GM21526 (cell line): ENCODE results near the gene RAP2B.

Experiments
- ATAC-seq: cut with Tn5 transposase; IDR thresholded peaks from one replicate; pipeline ENCODE4 v1.9.1; 2021; ENCODE audit warnings: moderate library complexity; ENCODE audit not compliant: unreplicated experiment, low FRiP score

RAP2B gene

DNA sequence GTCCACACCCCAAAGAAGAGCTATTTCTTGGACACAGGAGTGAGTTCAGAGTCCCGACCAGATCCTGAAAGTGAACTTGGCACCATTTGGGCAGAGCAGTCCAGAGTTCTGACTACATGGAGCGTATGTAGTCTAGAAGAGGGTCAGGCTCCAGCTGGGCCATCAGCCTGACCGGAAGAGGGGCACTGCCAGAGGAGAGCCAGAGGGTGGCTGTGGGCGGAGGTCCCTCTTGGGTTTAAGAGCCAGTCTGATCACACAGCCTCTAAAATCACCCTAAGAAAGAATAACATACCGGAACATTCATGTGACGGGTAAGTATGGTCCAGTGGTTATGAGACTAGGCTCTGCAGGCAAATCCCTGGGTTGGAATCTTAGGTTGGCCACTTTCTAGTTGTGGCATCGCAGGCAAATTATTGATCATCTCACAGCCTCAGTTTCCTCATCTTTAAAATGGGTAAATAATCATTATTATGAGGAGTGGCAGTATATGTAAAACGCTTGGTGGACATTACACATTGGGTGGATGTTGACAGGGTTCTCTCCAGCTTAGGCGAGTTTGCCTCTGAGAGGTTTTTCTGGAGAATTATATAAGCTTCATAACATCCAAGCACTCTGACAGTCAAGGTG lies 2.1 kb upstream of the RAP2B start:
- no peak for ATAC-seq

DNA sequence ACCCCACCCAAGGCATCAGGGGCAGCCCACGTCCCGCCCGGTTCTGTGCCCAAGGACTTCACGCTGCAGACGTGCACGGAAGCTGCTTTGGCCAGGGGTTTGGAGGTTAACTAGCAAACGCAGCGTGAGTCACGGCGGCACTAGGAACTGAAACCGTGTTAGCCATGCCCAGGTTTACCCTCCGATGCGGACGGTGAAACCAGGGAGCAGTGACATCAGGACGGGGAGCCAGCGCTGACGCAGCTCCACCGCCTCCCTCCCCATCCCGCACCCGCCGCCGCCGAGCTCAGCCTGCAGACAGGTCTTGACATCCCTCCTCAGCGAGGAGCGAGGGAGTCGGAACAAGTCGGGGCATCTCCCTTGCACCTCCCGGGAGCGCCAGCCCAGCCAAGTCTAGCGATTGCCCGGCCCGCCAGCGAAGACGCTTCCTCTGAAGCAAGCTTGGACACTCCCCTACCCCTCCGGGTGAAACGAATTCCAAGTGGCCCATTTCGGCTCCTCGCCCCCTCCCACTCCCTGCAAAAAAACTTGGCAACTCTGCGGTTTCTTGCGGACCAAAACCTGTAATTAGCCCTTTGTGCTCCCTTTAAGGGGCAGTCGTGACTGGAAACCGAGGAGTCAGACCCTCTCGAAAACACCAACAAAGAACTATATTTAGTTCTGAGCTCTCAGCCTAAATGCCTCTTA lies 1.4 kb upstream of the RAP2B start:
- peak; percentile 30 for ATAC-seq

DNA sequence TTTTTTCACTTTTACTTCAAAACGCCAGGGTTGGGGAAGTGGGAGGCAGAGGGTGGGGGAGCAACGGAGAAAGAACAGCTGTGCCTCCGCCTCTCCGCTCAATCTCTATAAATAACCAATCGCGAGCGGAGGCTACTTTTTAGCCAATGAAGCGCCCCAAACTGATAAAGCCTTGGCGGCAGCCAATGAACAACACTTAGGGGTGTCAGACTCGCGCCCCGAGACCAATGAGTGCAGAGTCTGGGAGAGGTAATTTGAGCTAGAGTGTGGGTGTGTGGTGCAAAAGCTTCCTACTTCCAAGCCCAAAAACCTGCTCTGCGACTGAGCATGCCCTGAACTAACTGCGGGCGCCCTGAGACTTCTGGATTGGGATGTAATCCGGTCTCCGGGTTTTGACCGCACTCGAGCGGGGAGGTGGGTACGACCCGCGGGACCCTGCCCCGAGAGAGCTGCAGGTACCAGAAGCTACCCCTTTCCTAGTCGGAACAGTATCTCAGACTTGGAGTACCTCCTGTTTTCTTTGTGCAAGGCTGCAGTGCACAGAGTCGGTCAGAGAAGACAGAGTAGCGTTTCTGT lies 800 bp upstream of the RAP2B start:
- ATAC-seq: peak; percentile 82

DNA sequence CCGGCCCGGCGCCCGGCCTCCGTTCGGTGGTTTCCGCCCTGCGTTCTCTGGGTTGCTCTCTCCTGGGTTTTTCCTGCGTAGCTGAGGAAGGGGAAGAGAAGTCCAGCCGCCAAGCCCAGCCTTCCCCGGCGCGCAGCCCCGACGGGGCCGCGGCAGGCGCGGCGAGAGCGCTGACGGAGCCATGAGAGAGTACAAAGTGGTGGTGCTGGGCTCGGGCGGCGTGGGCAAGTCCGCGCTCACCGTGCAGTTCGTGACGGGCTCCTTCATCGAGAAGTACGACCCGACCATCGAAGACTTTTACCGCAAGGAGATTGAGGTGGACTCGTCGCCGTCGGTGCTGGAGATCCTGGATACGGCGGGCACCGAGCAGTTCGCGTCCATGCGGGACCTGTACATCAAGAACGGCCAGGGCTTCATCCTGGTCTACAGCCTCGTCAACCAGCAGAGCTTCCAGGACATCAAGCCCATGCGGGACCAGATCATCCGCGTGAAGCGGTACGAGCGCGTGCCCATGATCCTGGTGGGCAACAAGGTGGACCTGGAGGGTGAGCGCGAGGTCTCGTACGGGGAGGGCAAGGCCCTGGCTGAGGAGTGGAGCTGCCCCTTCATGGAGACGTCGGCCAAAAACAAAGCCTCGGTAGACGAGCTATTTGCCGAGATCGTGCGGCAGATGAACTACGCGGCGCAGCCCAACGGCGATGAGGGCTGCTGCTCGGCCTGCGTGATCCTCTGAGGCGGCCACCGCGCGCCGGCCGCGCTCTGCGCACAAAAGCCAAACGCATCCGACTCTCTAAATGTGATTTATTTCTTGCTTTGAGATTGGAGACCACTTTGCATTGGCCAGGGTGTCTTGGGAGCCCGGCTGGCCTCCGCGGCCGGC lies 727 bp downstream of the RAP2B start:
- ATAC-seq: peak; percentile 6

DNA sequence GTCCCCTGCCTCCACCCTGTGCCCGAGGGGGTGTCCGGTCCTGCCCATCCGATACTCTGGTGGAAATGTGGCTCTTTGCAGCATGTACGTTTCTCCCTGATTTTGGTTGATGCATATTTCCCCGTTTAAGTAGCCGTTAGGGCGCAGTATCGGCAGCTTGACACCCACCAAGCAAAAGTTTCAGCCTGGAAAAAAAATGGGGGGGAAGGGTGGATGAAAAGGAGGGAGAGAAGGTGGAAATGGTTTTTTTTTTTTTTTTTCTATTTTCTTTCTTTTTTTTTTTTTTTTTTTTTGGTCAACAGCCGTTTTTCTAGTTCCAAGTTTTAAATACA lies 1.3 kb downstream of the RAP2B start:
- no peak for ATAC-seq

DNA sequence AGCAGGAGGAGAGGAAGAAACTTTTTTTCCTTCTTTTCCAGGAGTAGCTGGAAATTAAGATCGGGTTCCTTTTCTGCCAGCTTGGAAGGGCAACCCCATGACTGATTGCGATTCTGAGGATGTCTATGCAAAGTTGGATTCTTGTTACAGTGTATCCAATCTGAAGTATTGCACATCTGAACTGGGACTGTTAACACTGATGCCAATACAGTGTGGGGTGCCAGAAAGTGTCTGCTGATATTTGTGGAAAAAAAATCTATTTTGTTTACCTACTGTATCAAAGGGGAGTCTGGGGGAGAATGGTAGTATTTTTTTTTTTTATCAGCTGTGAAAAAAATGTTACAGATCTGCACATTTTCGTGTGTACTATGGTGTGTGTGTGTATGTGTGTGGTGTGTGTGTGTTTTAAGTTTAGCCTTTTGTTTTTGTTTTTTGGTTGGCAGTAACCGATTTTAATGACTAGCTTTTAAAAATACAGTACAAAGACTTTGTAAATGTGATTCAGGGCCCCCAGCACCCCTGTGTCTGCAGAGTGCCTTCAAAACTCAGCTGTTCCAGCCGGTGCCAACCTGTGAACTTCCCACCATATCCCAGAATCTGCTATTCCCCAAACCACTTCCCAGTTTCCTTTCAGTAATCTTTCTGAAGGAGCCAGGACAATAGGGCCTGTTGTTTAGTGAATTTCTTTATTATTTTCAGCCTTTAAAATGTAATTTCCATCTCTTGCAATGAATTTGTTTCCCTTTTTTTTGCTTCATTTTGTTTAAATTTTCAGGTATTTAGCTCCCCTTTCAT lies 1.9 kb downstream of the RAP2B start:
- ATAC-seq: no peak

DNA sequence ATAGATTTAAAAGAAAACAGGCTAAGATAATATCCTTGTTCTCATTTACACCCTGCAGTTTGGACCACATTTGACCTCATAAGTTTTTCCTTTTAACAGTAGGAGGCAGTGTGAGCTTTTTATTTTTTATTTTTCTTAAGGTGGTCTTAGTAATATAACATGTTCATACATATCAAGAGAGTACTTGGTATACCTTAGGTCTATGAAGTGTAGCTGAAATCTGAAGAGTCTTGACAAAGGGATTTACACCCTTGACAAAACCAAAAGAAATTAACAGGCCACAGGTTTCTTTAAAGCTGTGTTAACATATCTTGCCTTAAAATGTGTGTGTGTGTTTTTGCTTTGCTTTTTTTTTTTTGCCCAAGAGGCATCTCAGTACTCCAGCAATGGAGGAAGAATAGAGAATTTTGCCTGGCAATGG lies 3.2 kb downstream of the RAP2B start:
- ATAC-seq: no peak

DNA sequence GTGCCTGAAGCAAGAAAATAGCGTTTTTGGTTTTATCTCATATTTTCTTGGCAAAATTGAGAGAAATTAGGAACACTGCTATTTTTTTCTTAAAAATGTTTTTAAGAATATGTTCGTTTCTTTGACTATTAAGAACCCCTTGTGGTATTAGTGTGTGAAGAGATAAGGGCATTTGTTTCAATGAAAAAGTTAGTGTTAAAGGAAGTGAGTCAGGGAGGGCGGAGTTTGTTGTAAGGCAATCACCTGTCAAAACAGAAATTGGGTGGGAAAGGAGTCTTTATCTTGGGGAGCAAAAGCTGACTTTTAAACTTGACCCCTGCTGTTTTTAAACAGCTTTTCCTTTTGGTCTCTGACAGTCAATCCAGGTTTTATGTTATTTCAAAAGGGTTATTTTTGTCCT lies 4.2 kb downstream of the RAP2B start:
- ATAC-seq: no peak

DNA sequence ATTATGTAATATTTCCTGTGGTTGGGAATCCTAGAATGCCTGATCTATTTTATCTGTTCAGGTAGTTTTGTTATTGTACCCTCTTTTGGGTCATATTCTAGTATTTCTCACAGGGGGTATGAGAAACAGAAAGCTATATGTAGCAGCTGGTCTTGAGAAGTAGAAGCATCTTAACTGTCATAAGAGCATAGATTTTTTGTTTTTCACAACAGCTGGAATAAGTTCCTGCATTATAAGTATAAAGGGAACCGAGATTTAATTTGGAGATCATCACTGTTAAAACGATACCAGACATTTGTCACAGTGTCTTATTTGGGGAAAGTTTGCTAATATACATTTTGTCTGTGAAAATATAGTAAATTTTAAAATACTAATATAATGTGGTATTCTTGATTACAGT lies 4.8 kb downstream of the RAP2B start:
- no peak for ATAC-seq

DNA sequence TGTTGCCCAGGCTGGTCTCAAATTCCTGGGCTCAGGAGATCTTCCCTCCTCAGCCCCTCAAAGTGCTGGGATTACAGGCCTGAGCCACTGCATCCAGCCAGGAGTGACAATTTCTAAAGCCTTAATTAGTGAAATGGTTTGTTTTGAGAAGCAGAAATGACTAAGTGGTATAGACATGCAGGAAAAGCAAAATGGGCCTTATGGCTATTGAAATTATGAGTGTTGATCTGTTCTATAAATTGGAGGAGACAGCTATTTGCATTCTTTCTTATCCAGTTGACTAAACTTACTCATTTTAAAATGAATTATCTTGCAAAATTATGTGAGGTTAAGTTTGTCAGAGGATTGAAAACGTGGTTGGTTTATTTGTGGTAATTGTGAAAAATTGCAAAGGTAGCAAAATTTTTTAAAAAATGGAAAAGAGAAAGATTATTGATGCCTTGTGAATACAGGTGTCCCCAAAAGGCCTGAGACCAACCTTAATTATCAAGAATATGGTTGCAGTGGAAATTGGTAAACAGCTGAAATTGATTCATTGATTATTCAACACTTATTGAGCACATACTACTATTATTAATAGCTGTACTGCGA lies 7.9 kb downstream of the RAP2B start:
- ATAC-seq: no peak

DNA sequence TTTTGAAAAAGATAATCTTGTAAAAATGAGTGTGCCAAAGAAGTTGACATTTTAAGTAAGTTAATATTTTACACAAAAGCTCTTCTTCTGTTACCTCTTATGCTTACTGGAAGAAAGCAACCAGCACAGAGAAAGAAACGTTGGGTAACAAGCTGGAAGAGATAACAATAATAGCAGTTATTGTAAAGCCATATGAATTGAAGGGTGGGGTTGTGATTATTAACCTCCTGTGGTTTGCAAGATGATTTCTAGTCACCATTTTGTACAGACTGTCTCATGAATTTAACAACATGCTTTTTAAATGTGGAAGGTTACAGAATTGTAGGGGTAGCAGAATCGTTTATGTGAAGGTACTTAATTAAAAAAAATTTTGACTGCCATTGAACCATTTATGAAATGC lies 9.2 kb downstream of the RAP2B start:
- no peak for ATAC-seq

DNA sequence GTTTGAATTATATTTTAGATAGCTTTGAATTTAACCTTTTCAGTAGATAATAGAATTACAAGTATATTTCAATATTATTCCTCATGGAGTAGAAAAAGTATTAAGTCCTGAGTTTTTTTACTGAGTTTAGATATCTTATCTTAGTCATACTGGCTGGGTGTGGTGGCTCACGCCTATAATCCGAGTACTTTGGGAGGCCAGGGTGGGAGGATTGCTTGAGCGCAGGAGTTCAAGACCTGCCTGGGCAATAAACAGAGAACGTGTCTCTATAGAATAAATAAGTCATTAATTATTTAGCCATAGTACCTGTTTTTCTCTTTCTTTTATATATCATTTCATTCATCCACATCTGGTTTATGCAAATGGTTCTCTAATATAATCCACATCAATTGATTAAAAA lies 9.9 kb downstream of the RAP2B start:
- no peak for ATAC-seq

DNA sequence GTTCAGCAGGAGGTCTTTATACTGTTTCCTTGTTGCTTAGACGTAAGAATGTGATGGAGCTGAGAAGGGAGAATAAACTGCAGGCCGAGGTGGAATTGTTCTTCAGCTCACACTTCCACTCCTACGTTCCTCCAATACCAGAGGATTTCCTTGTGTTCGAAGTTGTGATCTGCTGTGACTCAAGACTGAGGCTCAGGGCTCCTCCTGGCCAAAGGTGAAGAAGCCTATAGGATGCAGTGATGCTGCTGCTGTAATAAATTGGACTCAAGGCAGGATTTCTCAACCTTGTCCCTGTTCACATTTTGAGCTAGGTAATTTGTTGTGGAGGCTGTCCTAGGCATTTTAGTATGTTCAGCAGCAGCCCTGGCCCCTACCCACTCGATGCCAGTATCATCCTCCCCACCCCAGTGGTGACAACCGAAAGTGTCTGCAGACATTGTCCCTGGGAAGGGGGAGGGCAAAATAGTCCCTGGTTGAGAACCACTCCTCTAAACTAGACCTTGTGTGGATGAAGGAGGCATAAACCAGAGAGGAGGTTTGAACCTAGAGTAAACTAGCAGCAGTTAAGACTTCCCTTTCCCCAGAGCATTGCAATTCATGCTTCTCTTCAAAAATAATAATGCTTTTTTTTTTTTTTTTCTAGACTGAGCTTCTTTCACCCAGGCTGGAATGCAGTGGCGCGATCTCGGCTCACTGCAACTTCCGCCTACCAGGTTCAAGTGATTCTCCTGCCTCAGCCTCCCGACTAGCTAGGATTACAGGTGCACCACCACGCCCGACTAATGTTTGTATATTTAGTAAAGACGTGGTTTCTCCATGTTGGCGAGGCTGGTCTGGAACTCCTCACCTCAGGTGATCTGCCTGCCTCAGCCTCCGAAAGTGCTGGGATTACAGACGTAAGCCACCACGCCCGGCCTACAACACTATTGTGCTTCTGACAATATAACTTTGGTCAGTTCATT lies 11.1 kb downstream of the RAP2B start:
- no peak for ATAC-seq

DNA sequence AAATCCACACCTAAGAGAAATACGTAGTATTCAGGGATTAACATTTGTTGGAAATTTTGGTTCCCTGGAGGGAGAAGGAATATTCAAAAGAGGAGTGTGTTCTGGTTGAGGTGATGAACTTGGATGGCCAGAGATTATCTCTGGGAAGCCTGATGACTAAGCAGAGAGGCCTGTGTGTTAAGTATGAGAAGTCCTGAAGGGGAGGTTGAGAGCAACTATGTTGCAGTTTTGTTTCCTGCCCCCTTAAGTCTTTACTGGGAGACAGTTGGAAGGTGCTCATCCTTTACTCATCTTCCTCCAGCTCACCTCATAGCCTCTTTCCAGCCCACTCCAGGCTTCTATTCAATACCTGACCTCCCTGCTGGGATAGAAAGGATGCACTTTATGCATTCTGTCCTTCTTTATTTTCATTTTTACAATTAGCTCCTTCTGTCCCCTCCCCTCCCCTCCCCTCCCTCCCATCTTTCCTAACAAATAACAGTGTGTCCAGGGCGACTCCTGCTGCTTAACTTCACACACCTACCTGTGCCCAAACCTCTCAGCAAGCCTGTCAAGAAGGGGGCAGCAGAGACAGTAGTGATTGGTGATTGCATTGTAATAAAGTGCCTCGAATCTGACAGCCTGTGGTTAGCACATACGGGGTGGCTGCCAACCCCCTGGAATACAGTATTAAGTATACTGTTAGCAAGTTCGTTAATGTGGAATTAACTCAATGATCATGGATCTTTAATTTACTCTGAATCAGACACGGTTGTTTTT lies 11.9 kb downstream of the RAP2B start:
- no peak for ATAC-seq

DNA sequence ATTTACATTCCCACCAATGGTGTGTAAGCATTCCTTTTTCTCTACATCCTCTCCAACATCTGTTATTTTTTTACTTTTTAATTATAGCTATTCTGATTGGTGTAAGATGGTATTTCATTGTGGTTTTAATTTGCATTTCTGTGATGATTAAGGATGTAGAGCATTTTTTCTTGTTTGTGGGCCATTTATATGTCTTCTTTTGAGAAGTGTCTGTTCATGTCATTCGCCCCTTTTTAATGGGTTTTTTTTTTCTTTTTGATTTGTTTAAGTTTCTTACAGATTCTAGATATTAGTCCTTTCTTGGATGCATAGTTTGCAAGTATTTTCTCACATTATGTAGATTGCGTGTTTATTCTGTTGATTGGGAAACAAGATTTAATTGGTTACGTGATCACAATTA lies 14.2 kb downstream of the RAP2B start:
- no peak for ATAC-seq

DNA sequence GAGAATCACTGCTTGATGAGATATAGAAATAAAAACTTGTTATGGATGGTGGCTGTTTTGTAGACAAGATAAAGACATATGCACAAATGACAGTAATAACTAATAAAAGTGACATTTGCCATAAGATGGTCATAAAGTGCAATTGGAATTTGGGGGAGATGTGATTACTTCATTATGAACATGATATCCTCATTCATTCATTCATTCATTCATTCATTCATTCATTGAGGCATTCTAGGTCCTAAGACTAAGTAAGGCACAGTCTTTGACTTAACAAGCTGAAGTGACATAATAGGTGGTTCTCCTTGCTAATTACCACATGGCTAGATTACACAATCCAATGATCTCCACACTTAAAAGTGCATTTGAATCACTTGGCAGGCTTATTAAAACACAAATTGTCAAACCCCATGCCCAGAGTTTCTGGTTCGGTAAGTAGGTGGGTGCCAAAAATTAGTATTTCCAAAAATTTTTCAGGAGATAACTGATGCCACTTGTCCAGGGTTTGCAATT lies 18.9 kb downstream of the RAP2B start:
- ATAC-seq: no peak

DNA sequence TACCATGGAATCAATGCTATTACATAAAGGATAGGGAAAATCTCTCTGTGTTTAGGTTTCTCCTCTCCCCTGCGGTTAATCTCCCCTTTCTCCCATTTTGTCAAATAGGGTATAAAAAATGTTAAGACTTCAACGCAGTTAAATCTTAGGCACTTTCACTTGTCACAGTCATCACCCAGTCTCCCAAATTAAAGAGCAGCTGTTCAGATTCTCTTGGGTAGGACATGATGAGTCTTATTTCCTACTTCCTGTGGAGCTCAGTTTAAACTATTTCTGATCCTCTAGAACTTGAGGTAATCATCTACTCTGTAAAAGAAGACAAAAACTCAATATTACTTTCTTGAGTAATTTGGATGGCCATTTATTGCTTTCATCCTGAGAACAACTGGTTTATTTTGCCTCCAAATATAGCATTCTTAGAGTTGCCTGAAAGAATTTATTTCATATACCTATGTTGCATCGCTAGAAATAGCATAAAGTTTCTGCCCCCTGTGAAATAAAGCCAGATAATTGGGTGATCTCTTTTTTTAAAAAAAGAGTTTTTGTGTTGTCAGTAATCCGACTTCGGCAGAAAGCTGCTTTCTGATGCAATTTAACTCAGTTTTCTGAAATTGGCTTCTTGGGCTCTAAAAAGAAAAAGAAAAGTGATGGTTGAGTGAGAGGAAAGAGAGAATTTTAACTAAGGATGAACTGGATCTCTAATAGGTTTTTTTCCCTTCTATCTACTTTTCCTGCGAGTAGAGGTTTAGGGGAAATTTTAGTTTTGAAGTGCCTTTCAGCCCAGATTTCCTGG lies 20.7 kb downstream of the RAP2B start:
- no peak for ATAC-seq
